ENCODE data around the gene HACD3. TPM values are rescaled to one million over a fixed set of nuclear protein-coding genes. Genes with fewer than 3 reads are reported as not detected.

Gene HACD3
- total and polyA plus RNA-seq, 9 of the 15 experiments (the other 6 are each of a cell fraction or from before 2014, with no cell fraction given): 48.1 to 117 (median 72.8) TPM

DNA sequence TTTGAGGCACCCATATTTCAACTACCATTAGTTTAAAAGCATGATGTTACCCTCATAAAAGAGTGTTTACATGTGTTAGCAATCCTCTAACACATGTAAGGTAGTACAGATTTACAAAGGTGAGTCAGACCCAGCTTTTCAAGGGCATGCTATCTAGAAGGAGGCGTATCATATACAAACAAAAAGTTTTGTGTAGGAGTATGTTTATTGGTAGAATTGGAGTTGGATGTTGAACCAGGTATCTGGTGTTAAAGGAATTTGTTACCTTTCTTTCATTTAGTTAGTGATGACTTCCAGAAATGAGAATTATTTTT, 2.4 kb downstream of the HACD3 start (continued):
- TF ChIP-seq ZKSCAN8 (CRISPR knock-in tag; IDR thresholded peaks at IDR 0.05) (no peak), ZNF551 (CRISPR knock-in tag; IDR thresholded peaks at IDR 0.05) (no peak), RCOR1 (IDR thresholded peaks at IDR 0.05; ENCODE audit: borderline replicate concordance in 1 of 2, low read depth in 2 of 2, low read length in 2 of 2) (peak in 1 of 2 experiments; percentile 66; a peak in 1 of 4 replicates), HNRNPK (IDR thresholded peaks at IDR 0.05; ENCODE audit: low read depth, low read length, poor library complexity, severe bottlenecking) (no peak), RBM39 (optimal IDR thresholded peaks at IDR 0.05; ENCODE audit: low read depth, low read length) (no peak), NR2F6 (CRISPR knock-in tag; IDR thresholded peaks at IDR 0.05) (no peak), RNF2 (IDR thresholded peaks at IDR 0.05) (no peak), CBFA2T2 (conservative IDR thresholded peaks at IDR 0.05) (no peak), TCF3 (CRISPR knock-in tag; IDR thresholded peaks at IDR 0.05) (no peak), NFE2 (IDR thresholded peaks at IDR 0.05; ENCODE audit: low read depth) (no peak), TAF1 (IDR thresholded peaks at IDR 0.05; ENCODE audit: control insufficient read depth, extremely low read depth, insufficient read depth, low read length, severe bottlenecking) (no peak), YBX1 (IDR thresholded peaks at IDR 0.05) (no peak), ELF4 (CRISPR knock-in tag; IDR thresholded peaks at IDR 0.05) (no peak), ZNF76 (CRISPR knock-in tag; IDR thresholded peaks at IDR 0.05; ENCODE audit: borderline replicate concordance) (no peak)
- TF ChIP-seq, protein P1, sequence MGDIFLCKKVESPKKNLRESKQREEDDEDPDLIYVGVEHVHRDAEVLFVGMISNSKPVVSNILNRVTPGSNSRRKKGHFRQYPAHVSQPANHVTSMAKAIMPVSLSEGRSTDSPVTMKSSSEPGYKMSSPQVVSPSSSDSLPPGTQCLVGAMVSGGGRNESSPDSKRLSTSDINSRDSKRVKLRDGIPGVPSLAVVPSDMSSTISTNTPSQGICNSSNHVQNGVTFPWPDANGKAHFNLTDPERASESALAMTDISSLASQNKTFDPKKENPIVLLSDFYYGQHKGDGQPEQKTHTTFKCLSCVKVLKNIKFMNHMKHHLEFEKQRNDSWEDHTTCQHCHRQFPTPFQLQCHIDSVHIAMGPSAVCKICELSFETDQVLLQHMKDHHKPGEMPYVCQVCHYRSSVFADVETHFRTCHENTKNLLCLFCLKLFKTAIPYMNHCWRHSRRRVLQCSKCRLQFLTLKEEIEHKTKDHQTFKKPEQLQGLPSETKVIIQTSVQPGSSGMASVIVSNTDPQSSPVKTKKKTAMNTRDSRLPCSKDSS (IDR thresholded peaks at IDR 0.05; ENCODE audit: low read depth, partially characterized antibody): no peak
- TF ChIP-seq, protein P2, sequence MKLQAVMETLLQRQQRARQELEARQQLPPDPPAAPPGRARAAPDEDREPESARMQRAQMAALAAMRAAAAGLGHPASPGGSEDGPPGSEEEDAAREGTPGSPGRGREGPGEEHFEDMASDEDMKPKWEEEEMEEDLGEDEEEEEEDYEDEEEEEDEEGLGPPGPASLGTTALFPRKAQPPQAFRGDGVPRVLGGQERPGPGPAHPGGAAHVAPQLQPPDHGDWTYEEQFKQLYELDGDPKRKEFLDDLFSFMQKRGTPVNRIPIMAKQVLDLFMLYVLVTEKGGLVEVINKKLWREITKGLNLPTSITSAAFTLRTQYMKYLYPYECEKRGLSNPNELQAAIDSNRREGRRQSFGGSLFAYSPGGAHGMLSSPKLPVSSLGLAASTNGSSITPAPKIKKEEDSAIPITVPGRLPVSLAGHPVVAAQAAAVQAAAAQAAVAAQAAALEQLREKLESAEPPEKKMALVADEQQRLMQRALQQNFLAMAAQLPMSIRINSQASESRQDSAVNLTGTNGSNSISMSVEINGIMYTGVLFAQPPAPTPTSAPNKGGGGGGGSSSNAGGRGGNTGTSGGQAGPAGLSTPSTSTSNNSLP (IDR thresholded peaks at IDR 0.05; ENCODE audit: borderline replicate concordance, low read depth, low read length): no peak
- TF ChIP-seq, protein P3, sequence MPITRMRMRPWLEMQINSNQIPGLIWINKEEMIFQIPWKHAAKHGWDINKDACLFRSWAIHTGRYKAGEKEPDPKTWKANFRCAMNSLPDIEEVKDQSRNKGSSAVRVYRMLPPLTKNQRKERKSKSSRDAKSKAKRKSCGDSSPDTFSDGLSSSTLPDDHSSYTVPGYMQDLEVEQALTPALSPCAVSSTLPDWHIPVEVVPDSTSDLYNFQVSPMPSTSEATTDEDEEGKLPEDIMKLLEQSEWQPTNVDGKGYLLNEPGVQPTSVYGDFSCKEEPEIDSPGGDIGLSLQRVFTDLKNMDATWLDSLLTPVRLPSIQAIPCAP (CRISPR knock-in tag; IDR thresholded peaks at IDR 0.05; ENCODE audit: borderline replicate concordance): no peak
- TF ChIP-seq, protein P4, sequence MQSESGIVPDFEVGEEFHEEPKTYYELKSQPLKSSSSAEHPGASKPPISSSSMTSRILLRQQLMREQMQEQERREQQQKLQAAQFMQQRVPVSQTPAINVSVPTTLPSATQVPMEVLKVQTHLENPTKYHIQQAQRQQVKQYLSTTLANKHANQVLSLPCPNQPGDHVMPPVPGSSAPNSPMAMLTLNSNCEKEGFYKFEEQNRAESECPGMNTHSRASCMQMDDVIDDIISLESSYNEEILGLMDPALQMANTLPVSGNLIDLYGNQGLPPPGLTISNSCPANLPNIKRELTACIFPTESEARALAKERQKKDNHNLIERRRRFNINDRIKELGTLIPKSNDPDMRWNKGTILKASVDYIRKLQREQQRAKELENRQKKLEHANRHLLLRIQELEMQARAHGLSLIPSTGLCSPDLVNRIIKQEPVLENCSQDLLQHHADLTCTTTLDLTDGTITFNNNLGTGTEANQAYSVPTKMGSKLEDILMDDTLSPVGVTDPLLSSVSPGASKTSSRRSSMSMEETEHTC (IDR thresholded peaks at IDR 0.05): no peak
- TF ChIP-seq, protein P5, sequence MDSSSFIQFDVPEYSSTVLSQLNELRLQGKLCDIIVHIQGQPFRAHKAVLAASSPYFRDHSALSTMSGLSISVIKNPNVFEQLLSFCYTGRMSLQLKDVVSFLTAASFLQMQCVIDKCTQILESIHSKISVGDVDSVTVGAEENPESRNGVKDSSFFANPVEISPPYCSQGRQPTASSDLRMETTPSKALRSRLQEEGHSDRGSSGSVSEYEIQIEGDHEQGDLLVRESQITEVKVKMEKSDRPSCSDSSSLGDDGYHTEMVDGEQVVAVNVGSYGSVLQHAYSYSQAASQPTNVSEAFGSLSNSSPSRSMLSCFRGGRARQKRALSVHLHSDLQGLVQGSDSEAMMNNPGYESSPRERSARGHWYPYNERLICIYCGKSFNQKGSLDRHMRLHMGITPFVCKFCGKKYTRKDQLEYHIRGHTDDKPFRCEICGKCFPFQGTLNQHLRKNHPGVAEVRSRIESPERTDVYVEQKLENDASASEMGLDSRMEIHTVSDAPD (CRISPR knock-in tag; IDR thresholded peaks at IDR 0.05): no peak

Data from K562 (cell line).